ENCODE data around the gene NUAK1. TPM values are rescaled to one million over a fixed set of nuclear protein-coding genes. Genes with fewer than 3 reads are reported as not detected.

The NUAK1 gene
- polyA plus RNA-seq, 3 donors: 9.6 to 10.9 (median 10.1) TPM

DNA sequence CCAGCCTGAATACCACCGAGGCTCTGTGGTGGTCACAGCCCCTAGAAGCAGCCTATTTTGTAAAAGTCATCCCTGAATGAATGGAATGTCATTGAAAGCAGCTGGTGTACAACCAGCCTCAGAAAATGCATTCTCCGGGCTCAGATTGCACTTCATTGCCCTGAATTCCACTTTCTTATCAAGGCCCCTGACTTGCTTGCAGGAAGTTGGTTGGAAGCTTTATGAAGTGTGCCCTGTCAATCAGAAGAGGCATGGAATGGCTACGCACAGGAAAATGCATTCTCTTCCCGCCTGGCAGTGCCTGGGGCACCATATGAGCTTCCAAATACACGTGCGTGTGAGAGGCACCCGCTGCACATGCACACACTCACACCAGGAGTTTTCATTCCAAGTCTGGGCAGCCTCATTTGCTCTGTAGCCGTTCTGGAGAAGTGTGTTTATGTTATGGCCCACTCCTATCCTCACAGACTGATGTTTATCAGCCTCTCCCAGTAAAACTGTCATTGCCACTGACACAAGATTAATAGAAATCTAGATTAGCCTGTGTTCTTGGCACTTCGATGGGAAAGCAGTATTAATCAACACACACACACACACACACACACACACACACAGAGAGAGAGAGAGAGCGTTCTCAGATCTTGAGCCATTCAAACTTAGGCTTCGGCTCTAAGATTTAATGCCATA is 63.9 kb downstream of the NUAK1 start:
- DNase-seq (ENCODE audit: extremely low read depth in 1 of 11, low read depth in 9 of 11, low spot score in 4 of 11): peak in 10 of 11 donors; percentile 44 to 83 (median 60)

GRCh38 chr12:106074361-106074705 is 64.4 kb downstream of the NUAK1 start:
- no peak for DNase-seq (ENCODE audit: extremely low read depth in 1 of 11, low read depth in 9 of 11, low spot score in 4 of 11)

DNA sequence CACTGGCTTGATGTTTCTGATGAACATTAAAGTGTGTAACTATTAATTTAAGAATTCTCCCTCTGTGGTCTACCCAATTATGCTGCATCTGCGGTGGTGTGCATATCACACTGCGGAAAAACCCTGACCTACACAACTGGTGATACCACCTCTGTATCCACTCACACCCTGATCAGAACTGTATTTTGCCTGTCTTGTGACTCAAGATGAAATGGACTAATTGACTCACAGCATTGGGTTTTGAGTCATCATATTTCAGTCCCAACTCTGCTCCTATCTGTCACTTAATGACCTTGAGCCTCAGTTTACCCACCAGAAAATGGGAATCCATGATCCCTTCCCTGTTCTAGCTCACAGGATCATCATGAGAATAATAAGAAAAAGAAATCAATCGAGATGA is 65.6 kb downstream of the NUAK1 start:
- no peak for DNase-seq (ENCODE audit: extremely low read depth in 1 of 11, low read depth in 9 of 11, low spot score in 4 of 11)

GRCh38 chr12:106072751-106073150 is 66.0 kb downstream of the NUAK1 start:
- no peak for DNase-seq (ENCODE audit: extremely low read depth in 1 of 11, low read depth in 9 of 11, low spot score in 4 of 11)

- DNase-seq (ENCODE audit: extremely low read depth in 1 of 11, low read depth in 9 of 11, low spot score in 4 of 11): no peak
Observed at GRCh38 chr12:106071686-106072085, 67.1 kb downstream of the NUAK1 start.

DNA sequence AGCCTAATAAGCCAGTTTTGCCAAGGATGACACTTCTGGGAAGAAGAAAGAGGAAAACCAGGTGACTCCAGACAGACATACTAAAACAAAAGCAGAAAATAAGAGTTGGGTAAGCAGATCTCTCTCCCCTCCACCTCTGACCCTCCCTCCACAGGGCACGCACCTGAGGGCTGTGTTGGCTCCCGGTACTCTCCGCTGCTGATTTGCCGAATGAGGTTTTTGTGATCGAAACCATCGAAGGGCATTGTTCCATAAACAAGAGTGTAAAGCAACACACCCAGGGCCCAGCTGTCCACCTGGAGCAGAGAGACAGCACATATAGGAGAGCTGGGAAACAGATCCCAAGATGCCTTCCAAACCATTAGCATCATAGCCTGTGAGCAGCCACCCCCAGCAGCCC is 68.1 kb downstream of the NUAK1 start:
- DNase-seq (ENCODE audit: extremely low read depth in 1 of 11, low read depth in 9 of 11, low spot score in 4 of 11): no peak

DNA sequence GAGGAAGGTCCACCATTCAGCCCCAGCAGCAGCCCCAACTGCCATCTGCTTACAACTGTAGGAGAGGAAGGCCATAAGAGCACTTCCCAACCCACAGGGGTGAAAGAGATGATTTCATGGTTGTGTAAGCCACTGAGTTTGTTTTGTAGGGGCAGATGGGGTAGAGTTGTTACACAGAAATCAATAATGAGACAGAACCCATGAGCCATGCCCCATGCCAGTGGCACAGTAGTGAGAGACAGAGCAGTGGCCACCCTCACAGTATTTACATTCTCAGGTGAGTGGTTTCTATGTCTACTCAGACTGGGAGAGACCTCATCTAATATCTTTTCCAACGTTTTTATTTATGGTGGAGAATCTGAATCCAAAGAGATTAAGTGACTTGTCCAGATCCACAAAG is 68.6 kb downstream of the NUAK1 start:
- DNase-seq (ENCODE audit: extremely low read depth in 1 of 11, low read depth in 9 of 11, low spot score in 4 of 11): no peak

DNA sequence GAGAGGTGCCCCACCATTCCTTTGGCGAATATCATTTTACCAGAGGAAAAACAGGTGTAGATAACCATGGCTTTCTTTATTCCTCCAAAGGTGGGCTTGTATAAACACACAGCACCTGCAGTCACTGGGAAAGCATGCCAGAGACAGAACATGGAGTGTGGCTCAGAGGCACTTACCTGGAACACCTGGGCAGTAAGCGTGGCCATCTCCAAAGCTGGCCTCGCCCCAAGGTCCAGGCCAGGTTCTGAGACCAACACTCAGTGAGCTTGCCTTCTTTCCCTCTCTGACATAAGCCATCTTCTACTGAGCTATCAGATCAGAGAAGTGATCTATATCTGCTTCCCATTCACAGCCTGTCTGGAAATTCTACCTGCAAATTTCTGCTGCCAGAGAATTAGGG is 70.5 kb downstream of the NUAK1 start:
- no peak for DNase-seq (ENCODE audit: extremely low read depth in 1 of 11, low read depth in 9 of 11, low spot score in 4 of 11)

DNA sequence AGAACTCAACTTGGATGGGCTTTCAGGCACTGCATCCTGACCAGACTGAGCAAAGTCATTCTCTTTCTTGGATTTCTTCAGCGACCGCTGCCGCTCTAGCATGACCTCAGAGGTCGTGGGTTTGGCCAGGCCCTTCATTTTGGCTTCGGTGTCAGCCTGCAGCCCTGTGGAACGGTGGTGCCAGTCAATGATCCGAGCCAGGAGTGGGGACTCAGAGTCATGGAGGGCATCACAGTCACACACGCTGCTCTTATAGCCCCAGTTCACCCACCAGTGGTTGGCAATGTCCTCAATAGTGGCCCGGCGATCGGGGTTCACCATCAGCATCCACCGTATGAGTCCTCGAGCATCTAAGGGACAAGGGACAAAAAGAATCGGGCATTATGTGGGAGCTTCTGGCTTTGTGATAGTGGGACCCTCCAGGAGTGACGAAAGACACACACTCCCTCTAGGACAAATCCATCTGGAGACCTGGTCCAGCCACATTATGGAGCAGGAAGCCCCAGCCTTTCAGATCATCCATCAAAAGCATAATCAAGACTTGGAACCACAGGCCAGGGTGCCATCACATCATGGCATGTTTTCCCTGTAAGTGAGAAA is 71.0 kb downstream of the NUAK1 start:
- no peak for DNase-seq (ENCODE audit: extremely low read depth in 1 of 11, low read depth in 9 of 11, low spot score in 4 of 11)

- no peak for DNase-seq (ENCODE audit: extremely low read depth in 1 of 11, low read depth in 9 of 11, low spot score in 4 of 11)
Observed at GRCh38 chr12:106066726-106067325, 71.9 kb downstream of the NUAK1 start.

- DNase-seq (ENCODE audit: extremely low read depth in 1 of 11, low read depth in 9 of 11, low spot score in 4 of 11): no peak
Observed at GRCh38 chr12:106066051-106066705, 72.6 kb downstream of the NUAK1 start.

- DNase-seq (ENCODE audit: extremely low read depth in 1 of 11, low read depth in 9 of 11, low spot score in 4 of 11): no peak
Observed at GRCh38 chr12:106065506-106065905, 73.2 kb downstream of the NUAK1 start.

GRCh38 chr12:106064721-106065021 is 74.1 kb downstream of the NUAK1 start:
- no peak for DNase-seq (ENCODE audit: extremely low read depth in 1 of 11, low read depth in 9 of 11, low spot score in 4 of 11)

GRCh38 chr12:106063826-106064720 is 74.7 kb downstream of the NUAK1 start:
- DNase-seq (ENCODE audit: extremely low read depth in 1 of 11, low read depth in 9 of 11, low spot score in 4 of 11): no peak

- no peak for DNase-seq (ENCODE audit: extremely low read depth in 1 of 11, low read depth in 9 of 11, low spot score in 4 of 11)
Observed at GRCh38 chr12:106062693-106063092, 76.1 kb downstream of the NUAK1 start.

GRCh38 chr12:106058256-106059182 is 80.2 kb downstream of the NUAK1 start:
- no peak for DNase-seq (ENCODE audit: extremely low read depth in 1 of 11, low read depth in 9 of 11, low spot score in 4 of 11)

DNA sequence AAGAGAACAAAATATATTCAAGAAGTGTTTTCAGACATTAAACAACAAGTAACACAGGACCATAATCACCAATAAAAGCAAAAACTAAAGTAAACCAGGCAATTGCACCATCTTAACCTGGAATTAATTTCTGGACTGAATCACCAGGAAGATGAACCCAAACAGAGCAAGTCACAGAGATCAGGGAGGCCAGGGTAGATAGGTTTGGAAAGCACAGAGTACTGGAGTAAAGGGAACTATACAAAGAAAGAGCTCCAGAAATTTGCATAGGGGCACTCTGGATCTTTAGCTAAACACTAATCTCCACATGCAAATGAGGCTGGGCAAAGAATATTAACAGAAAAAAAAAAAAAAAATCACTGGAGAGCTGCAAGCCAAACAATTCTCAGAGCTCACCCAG is 84.7 kb downstream of the NUAK1 start:
- DNase-seq (ENCODE audit: extremely low read depth in 1 of 11, low read depth in 9 of 11, low spot score in 4 of 11): no peak

GRCh38 chr12:106051853-106052531 is 86.8 kb downstream of the NUAK1 start:
- DNase-seq (ENCODE audit: extremely low read depth in 1 of 11, low read depth in 9 of 11, low spot score in 4 of 11): no peak

Data from renal cortex interstitium (tissue), 11 donors.